Measurements from ENCODE around the gene CADM1.

CADM1 gene

DNA sequence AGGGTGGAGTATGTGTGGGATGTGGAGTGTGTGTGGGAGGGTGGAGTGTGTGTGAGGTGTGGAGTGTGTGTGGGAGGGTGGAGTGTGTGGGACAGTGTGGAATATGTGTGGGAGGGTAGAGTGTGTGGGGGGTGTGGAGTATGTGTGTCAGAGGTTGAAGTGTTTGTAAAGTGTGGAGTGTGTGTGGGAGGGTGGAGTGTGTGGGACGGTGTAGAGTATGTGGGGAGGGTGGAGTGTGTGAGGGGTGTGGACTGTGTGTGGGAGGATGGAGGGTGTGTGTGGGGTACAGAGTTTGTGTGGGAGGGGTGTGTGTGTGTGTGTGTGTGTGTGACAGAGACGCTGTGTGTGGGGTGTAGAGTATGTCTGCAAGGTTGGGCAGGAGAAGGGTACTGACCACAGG lies 355.5 kb downstream of the CADM1 start:
- no peaks in the 10 kb centered on the region for H3K9me3 ChIP-seq (ENCODE audit: control insufficient read depth in 1 of 2, low read length in 2 of 2)
- no peaks in the 10 kb centered on the region for H3K27me3 ChIP-seq (ENCODE audit: low read depth, low read length)
- no peak overlapping the region for H3K4me3 ChIP-seq (ENCODE audit: low read depth in 1 of 2, low read length in 2 of 2)
- no peaks in the 10 kb centered on the region for H3K36me3 ChIP-seq (ENCODE audit: control insufficient read depth in 1 of 2, insufficient read depth in 2 of 2, low read length in 2 of 2)
- no peaks in the 10 kb centered on the region for H3K4me1 ChIP-seq (ENCODE audit: control insufficient read depth in 1 of 2, insufficient read depth in 2 of 2, low read length in 2 of 2)
- no peak overlapping the region for H3K27ac ChIP-seq (ENCODE audit: low read length)

DNA sequence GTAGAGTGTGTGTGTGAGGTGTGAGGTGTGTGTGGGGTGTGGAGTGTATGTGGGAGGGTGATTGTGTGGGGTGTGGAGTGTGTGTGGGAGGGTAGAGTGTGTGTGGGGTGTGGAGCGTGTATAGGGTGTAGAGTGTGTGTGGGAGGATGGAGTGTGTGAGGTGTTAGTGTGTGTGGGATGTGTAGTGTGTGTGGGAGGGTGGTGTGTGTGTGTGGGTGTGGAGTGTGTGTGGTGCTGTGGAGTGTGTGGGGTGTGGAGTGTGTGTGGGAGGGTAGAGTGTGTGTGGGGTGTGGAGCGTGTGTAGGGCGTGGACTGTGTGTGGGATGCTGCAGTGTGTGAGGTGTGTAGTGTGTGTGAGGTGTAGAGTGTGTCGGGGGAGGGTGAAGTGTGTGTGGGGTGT lies 356.1 kb downstream of the CADM1 start:
- Histone ChIP-seq H3K4me3 (ENCODE audit: low read depth in 1 of 2, low read length in 2 of 2) (no peak overlapping the region), H3K27ac (ENCODE audit: low read length) (no peak overlapping the region), H3K9me3 (ENCODE audit: control insufficient read depth in 1 of 2, low read length in 2 of 2) (no peaks in the 10 kb centered on the region), H3K27me3 (ENCODE audit: low read depth, low read length) (no peaks in the 10 kb centered on the region), H3K36me3 (ENCODE audit: control insufficient read depth in 1 of 2, insufficient read depth in 2 of 2, low read length in 2 of 2) (no peaks in the 10 kb centered on the region), H3K4me1 (ENCODE audit: control insufficient read depth in 1 of 2, insufficient read depth in 2 of 2, low read length in 2 of 2) (no peaks in the 10 kb centered on the region)

GRCh38 chr11:115147243-115147807 lies 356.9 kb downstream of the CADM1 start:
- H3K4me1 ChIP-seq (ENCODE audit: control insufficient read depth in 1 of 2, insufficient read depth in 2 of 2, low read length in 2 of 2) = no peaks in the 10 kb centered on the region
- no peak overlapping the region for H3K27ac ChIP-seq (ENCODE audit: low read length)

GRCh38 chr11:115146425-115146824 lies 357.8 kb downstream of the CADM1 start:
- Histone ChIP-seq H3K27me3 (ENCODE audit: low read depth, low read length) (peaks cover 3% of the 10 kb centered on the region), H3K27ac (ENCODE audit: low read length) (no peak overlapping the region), H3K4me1 (ENCODE audit: control insufficient read depth in 1 of 2, insufficient read depth in 2 of 2, low read length in 2 of 2) (no peaks in the 10 kb centered on the region), H3K4me3 (ENCODE audit: low read depth in 1 of 2, low read length in 2 of 2) (no peak overlapping the region), H3K9me3 (ENCODE audit: control insufficient read depth in 1 of 2, low read length in 2 of 2) (no peaks in the 10 kb centered on the region), H3K36me3 (ENCODE audit: control insufficient read depth in 1 of 2, insufficient read depth in 2 of 2, low read length in 2 of 2) (no peaks in the 10 kb centered on the region)

More at GRCh38 chr11:115147243-115147807, 356.9 kb downstream of the CADM1 start:
- no peaks in the 10 kb centered on the region for H3K27me3 ChIP-seq (ENCODE audit: low read depth, low read length)
- no peak overlapping the region for H3K4me3 ChIP-seq (ENCODE audit: low read depth in 1 of 2, low read length in 2 of 2)
- H3K9me3 ChIP-seq (ENCODE audit: control insufficient read depth in 1 of 2, low read length in 2 of 2) = no peaks in the 10 kb centered on the region
- H3K36me3 ChIP-seq (ENCODE audit: control insufficient read depth in 1 of 2, insufficient read depth in 2 of 2, low read length in 2 of 2) = no peaks in the 10 kb centered on the region

DNA sequence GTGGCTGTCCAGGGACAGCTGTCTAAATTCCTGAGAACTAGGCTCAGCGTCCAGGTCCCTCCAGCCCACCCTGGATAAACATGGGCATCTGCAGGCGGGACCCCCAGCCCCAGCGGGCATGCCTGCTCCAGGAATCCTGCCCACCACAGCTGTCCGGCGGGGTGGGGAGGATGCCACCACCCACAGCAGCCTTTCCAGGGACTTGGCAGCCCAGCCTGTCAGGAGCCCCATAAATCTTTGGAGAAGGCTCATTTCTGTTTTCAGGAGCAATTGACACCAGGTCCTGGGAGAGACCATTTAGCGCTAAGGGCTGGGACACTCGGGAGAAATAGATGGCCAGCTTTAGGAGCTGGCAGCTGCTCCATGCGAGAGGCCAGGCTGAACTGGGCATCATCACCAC lies 358.9 kb downstream of the CADM1 start:
- H3K27me3 ChIP-seq (ENCODE audit: low read depth, low read length) = peaks cover 3% of the 10 kb centered on the region
- H3K9me3 ChIP-seq (ENCODE audit: control insufficient read depth in 1 of 2, low read length in 2 of 2) = no peaks in the 10 kb centered on the region
- no peaks in the 10 kb centered on the region for H3K36me3 ChIP-seq (ENCODE audit: control insufficient read depth in 1 of 2, insufficient read depth in 2 of 2, low read length in 2 of 2)
- H3K4me3 ChIP-seq (ENCODE audit: low read depth in 1 of 2, low read length in 2 of 2) = no peak overlapping the region
- no peak overlapping the region for H3K27ac ChIP-seq (ENCODE audit: low read length)
- no peaks in the 10 kb centered on the region for H3K4me1 ChIP-seq (ENCODE audit: control insufficient read depth in 1 of 2, insufficient read depth in 2 of 2, low read length in 2 of 2)

DNA sequence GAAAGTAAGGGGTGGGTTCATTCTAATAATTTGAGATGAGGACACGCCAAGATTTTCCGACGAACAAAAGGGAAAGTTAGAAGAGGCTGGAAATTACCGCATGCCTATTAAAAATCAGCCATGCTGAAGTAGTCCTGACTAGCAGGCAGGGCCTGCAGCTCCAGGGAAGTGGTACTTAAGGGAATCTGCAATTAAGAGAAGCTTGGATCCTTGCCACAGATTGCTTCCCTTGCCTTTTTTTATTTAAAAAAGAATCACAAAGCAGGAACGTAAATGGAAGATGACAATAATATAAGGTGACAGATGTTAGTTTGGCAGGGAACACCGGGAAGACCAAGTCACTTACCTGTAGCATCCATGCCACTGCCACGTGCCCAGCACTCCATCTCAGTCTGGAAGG lies 359.3 kb downstream of the CADM1 start:
- H3K4me3 ChIP-seq (ENCODE audit: low read depth in 1 of 2, low read length in 2 of 2) = no peak overlapping the region

GRCh38 chr11:115144014-115144413 lies 360.2 kb downstream of the CADM1 start:
- Histone ChIP-seq H3K4me3 (ENCODE audit: low read depth in 1 of 2, low read length in 2 of 2) (no peak overlapping the region), H3K36me3 (ENCODE audit: control insufficient read depth in 1 of 2, insufficient read depth in 2 of 2, low read length in 2 of 2) (no peaks in the 10 kb centered on the region), H3K27ac (ENCODE audit: low read length) (no peak overlapping the region), H3K27me3 (ENCODE audit: low read depth, low read length) (peaks cover 3% of the 10 kb centered on the region), H3K9me3 (ENCODE audit: control insufficient read depth in 1 of 2, low read length in 2 of 2) (no peaks in the 10 kb centered on the region), H3K4me1 (ENCODE audit: control insufficient read depth in 1 of 2, insufficient read depth in 2 of 2, low read length in 2 of 2) (no peaks in the 10 kb centered on the region)

More for the DNA sequence above, 359.3 kb downstream of the CADM1 start:
- H3K4me1 ChIP-seq (ENCODE audit: control insufficient read depth in 1 of 2, insufficient read depth in 2 of 2, low read length in 2 of 2) = no peaks in the 10 kb centered on the region
- no peaks in the 10 kb centered on the region for H3K9me3 ChIP-seq (ENCODE audit: control insufficient read depth in 1 of 2, low read length in 2 of 2)
- H3K27ac ChIP-seq (ENCODE audit: low read length) = no peak overlapping the region
- peaks cover 3% of the 10 kb centered on the region for H3K27me3 ChIP-seq (ENCODE audit: low read depth, low read length)
- no peaks in the 10 kb centered on the region for H3K36me3 ChIP-seq (ENCODE audit: control insufficient read depth in 1 of 2, insufficient read depth in 2 of 2, low read length in 2 of 2)

- Histone ChIP-seq H3K9me3 (ENCODE audit: control insufficient read depth in 1 of 2, low read length in 2 of 2) (no peaks in the 10 kb centered on the region), H3K27me3 (ENCODE audit: low read depth, low read length) (peaks cover 3% of the 10 kb centered on the region), H3K4me3 (ENCODE audit: low read depth in 1 of 2, low read length in 2 of 2) (no peak overlapping the region), H3K27ac (ENCODE audit: low read length) (no peak overlapping the region), H3K36me3 (ENCODE audit: control insufficient read depth in 1 of 2, insufficient read depth in 2 of 2, low read length in 2 of 2) (no peaks in the 10 kb centered on the region), H3K4me1 (ENCODE audit: control insufficient read depth in 1 of 2, insufficient read depth in 2 of 2, low read length in 2 of 2) (no peaks in the 10 kb centered on the region)
Measured at GRCh38 chr11:115141231-115142114, 362.7 kb downstream of the CADM1 start.

GRCh38 chr11:115135936-115136335 lies 368.3 kb downstream of the CADM1 start:
- no peak overlapping the region for H3K4me3 ChIP-seq (ENCODE audit: low read depth in 1 of 2, low read length in 2 of 2)
- H3K9me3 ChIP-seq (ENCODE audit: control insufficient read depth in 1 of 2, low read length in 2 of 2) = no peaks in the 10 kb centered on the region
- no peaks in the 10 kb centered on the region for H3K4me1 ChIP-seq (ENCODE audit: control insufficient read depth in 1 of 2, insufficient read depth in 2 of 2, low read length in 2 of 2)
- H3K27me3 ChIP-seq (ENCODE audit: low read depth, low read length) = no peaks in the 10 kb centered on the region
- no peaks in the 10 kb centered on the region for H3K36me3 ChIP-seq (ENCODE audit: control insufficient read depth in 1 of 2, insufficient read depth in 2 of 2, low read length in 2 of 2)
- no peak overlapping the region for H3K27ac ChIP-seq (ENCODE audit: low read length)

- H3K4me3 ChIP-seq (ENCODE audit: low read depth in 1 of 2, low read length in 2 of 2) = no peak overlapping the region
- no peaks in the 10 kb centered on the region for H3K36me3 ChIP-seq (ENCODE audit: control insufficient read depth in 1 of 2, insufficient read depth in 2 of 2, low read length in 2 of 2)
- no peaks in the 10 kb centered on the region for H3K27me3 ChIP-seq (ENCODE audit: low read depth, low read length)
- no peaks in the 10 kb centered on the region for H3K4me1 ChIP-seq (ENCODE audit: control insufficient read depth in 1 of 2, insufficient read depth in 2 of 2, low read length in 2 of 2)
- no peaks in the 10 kb centered on the region for H3K9me3 ChIP-seq (ENCODE audit: control insufficient read depth in 1 of 2, low read length in 2 of 2)
- no peak overlapping the region for H3K27ac ChIP-seq (ENCODE audit: low read length)
Measured at GRCh38 chr11:115134926-115135325, 369.3 kb downstream of the CADM1 start.

- Histone ChIP-seq H3K4me1 (ENCODE audit: control insufficient read depth in 1 of 2, insufficient read depth in 2 of 2, low read length in 2 of 2) (no peaks in the 10 kb centered on the region), H3K4me3 (ENCODE audit: low read depth in 1 of 2, low read length in 2 of 2) (no peak overlapping the region), H3K27ac (ENCODE audit: low read length) (no peak overlapping the region), H3K36me3 (ENCODE audit: control insufficient read depth in 1 of 2, insufficient read depth in 2 of 2, low read length in 2 of 2) (no peaks in the 10 kb centered on the region), H3K27me3 (ENCODE audit: low read depth, low read length) (no peaks in the 10 kb centered on the region), H3K9me3 (ENCODE audit: control insufficient read depth in 1 of 2, low read length in 2 of 2) (no peaks in the 10 kb centered on the region)
Measured at GRCh38 chr11:115133475-115134209, 370.6 kb downstream of the CADM1 start.

Data from muscle layer of duodenum (tissue), 2 donors.